DMS53 treated with DMSO at 0.1 percent for 48 hours (cell line): ENCODE measurements around the gene PODXL.

ENCODE experiments used
- DNase-seq: peaks from one replicate; lab custom pipeline; 2025; ENCODE audit not compliant: unreplicated experiment; lab: John Stamatoyannopoulos, UW

The PODXL gene

GRCh38 chr7:131564640-131565039 lies 8.2 kb upstream of the PODXL start:
- no peak for DNase-seq

- DNase-seq = no peak
Measured at GRCh38 chr7:131563918-131564317, 7.5 kb upstream of the PODXL start.

GRCh38 chr7:131562941-131563340 lies 6.5 kb upstream of the PODXL start:
- no peak for DNase-seq

GRCh38 chr7:131560061-131560460 lies 3.6 kb upstream of the PODXL start:
- DNase-seq = no peak

- DNase-seq = no peak
Measured at GRCh38 chr7:131557652-131558385, 1.4 kb upstream of the PODXL start.

- DNase-seq = no peak
Measured at GRCh38 chr7:131556909-131557651, 652 bp upstream of the PODXL start.

- peak; percentile 19 for DNase-seq
Measured at GRCh38 chr7:131555552-131556052, 826 bp downstream of the PODXL start.

- no peak for DNase-seq
Measured at GRCh38 chr7:131554880-131555516, 1.4 kb downstream of the PODXL start.

- DNase-seq = no peak
Measured at GRCh38 chr7:131553931-131554330, 2.5 kb downstream of the PODXL start.

- no peak for DNase-seq
Measured at GRCh38 chr7:131552053-131552452, 4.4 kb downstream of the PODXL start.

- DNase-seq = no peak
Measured at GRCh38 chr7:131550846-131551245, 5.6 kb downstream of the PODXL start.

GRCh38 chr7:131548371-131548770 lies 8.1 kb downstream of the PODXL start:
- DNase-seq = no peak

- no peak for DNase-seq
Measured at GRCh38 chr7:131547589-131547988, 8.8 kb downstream of the PODXL start.

GRCh38 chr7:131546583-131547141 lies 9.8 kb downstream of the PODXL start:
- no peak for DNase-seq

GRCh38 chr7:131546126-131546525 lies 10.3 kb downstream of the PODXL start:
- no peak for DNase-seq

GRCh38 chr7:131544449-131545301 lies 11.8 kb downstream of the PODXL start:
- no peak for DNase-seq

- no peak for DNase-seq
Measured at GRCh38 chr7:131544021-131544420, 12.4 kb downstream of the PODXL start.

- DNase-seq = no peak
Measured at GRCh38 chr7:131543298-131543697, 13.1 kb downstream of the PODXL start.

GRCh38 chr7:131540491-131541162 lies 15.8 kb downstream of the PODXL start:
- DNase-seq = no peak

- DNase-seq = no peak
Measured at GRCh38 chr7:131538813-131539179, 17.6 kb downstream of the PODXL start.
